GM18505 (cell line): ENCODE results near the gene ACTR8.
A peak's percentile ranks its signal among the peaks of the same experiment; 100 is the strongest.
"Not testable (repeated sequence)": the region's sequence is repeated elsewhere in the genome, so short reads cannot be mapped to it uniquely, and the experiment has no call there.

Source experiments
- ATAC-seq: cut with Tn5 transposase; IDR thresholded peaks from one replicate; pipeline ENCODE4 v1.9.1; 2021; ENCODE audit not compliant: unreplicated experiment
- POLR2A ChIP-seq: IDR thresholded peaks from 4 replicates; pipeline ENCODE4 v1.6.1; 2011; ENCODE audit warnings: borderline replicate concordance; ENCODE audit not compliant: insufficient read depth, insufficient read length; ENCODE audit errors: extremely low read depth

The ACTR8 gene, protein sequence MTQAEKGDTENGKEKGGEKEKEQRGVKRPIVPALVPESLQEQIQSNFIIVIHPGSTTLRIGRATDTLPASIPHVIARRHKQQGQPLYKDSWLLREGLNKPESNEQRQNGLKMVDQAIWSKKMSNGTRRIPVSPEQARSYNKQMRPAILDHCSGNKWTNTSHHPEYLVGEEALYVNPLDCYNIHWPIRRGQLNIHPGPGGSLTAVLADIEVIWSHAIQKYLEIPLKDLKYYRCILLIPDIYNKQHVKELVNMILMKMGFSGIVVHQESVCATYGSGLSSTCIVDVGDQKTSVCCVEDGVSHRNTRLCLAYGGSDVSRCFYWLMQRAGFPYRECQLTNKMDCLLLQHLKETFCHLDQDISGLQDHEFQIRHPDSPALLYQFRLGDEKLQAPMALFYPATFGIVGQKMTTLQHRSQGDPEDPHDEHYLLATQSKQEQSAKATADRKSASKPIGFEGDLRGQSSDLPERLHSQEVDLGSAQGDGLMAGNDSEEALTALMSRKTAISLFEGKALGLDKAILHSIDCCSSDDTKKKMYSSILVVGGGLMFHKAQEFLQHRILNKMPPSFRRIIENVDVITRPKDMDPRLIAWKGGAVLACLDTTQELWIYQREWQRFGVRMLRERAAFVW

DNA sequence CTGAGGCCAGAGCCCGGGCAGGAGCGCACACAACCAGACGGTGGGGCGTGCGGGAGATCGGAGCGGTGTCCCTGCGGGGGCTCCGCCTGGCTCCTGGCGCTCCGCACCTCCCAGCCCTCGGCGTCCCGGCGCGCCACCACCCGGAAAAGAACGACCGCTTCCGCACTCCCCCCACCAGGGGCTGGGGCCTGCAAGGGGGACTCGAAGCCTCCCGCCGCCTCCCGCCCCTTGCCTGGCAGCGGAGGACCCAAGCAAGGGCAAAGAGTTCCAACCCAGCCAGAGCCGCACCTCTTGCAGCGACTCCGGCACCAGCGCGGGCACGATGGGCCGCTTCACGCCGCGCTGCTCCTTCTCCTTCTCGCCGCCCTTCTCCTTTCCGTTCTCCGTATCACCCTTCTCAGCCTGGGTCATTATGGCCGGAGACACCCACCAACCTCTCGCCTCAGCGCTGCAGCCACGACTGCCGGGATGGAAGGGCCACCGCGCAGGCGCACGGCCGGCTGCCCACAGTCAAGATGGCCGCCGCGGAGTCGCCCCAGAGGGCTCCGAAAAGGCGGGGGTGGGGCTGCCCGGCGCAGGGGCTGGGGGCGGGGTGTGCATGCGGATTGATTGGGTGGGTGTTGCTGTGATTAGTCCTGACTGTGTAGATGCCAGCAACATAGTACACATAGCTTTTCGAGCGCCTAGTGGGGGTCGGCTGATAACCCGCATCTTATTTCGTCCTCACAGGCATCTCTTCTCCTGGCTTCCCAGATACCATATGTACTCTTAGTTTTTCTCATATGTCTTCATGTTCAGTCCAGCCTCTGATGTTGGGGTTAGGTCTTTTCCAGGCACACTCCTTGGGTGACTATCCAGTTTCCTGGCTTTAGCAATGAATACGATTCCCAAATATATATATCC, at the start of gene ACTR8:
ACTR8 (minus strand) TSS at position 462 of the 903 bp plus-strand sequence; CDS start at position 411, 51 bp downstream.
- peak; percentile 80 for ATAC-seq
- TF ChIP-seq POLR2A, result peak; percentile 94

DNA sequence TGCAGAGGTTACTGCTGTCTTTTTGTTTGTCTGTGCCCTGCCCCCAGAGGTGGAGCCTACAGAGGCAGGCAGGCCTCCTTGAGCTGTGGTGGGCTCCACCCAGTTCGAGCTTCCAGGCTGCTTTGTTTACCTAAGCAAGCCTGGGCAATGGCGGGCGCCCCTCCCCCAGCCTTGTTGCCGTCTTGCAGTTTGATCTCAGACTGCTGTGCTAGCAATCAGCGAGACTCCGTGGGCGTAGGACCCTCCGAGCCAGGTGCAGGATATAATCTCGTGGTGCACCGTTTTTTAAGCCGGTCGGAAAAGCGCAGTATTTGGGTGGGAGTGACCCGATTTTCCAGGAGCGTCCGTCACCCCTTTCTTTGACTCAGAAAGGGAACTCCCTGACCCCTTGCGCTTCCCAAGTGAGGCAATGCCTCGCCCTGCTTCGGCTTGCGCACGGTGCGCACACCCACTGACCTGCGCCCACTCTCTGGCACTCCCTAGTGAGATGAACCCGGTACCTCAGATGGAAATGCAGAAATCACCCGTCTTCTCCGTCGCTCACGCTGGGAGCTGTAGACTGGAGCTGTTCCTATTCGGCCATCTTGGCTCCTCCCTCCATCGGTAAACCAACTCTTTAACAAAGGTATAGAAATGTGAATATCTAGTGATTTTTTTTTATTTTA, 45.4 kb upstream of the ACTR8 start:
- ATAC-seq, result not testable (repeated sequence)

DNA sequence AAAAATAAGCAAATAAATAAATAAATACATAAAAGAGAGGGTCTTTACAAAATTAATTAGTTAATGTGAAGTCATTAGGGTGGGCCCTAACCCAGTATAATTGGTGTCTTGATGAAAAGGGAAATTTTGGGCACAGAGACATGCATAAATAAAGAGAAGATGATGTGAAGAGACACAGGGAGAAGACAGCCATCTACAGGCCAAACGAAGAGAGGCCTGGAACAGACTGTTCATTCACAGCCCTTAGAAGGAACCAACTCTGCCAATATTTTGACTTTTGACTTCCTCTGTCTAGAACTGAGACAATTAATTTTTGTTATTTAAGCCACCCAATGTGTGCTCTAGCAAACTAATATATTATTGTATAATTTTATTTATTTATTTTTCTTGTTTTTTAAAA, 39.3 kb upstream of the ACTR8 start:
- TF ChIP-seq POLR2A, result no peak
- ATAC-seq, result no peak

DNA sequence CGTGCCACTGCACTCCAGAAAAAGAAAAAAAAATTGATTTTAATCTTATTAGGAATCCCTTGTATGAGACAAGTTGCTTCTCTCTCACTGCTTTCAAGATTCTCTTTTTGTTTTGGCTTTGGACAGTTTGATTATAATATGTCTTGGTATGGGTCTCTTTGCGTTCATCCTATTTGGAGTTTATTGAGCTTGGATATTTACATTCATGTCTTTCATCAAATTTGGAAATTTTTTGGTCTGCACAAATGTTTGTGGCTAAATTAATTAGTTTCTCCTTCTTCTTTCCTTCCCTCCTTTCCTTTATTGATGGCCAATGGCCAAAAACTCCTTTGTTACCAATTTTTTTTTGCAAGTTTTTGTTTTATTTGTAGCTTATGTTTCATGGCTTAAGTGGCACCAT, 37.8 kb upstream of the ACTR8 start:
- ATAC-seq, result no peak

DNA sequence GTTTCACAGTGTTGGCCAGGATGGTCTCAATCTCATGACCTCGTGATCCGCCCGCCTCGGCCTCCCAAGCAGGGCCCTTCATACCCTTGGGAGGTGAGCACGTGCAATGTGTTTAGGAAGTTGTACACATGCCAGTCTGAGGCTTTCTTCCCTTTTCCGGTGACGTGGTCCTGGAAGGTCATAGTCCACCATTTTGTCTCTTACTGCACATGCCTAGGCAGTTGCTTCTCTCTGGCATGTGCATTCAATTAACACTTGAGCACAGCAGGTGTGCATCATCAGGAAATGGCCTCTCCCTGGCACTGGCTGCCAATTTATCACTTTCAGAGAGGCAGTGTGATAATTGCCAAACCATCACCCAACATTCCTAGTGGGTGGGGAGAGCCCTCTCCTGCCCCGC, 31.4 kb upstream of the ACTR8 start:
- no peak for ATAC-seq
- no peak for TF ChIP-seq POLR2A

More for the DNA sequence above, 37.8 kb upstream of the ACTR8 start:
- no peak for TF ChIP-seq POLR2A

- ATAC-seq, result no peak
- TF ChIP-seq POLR2A, result no peak
These were observed 20.8 kb upstream of the ACTR8 start for GRCh38 chr3:53902711-53903110.

DNA sequence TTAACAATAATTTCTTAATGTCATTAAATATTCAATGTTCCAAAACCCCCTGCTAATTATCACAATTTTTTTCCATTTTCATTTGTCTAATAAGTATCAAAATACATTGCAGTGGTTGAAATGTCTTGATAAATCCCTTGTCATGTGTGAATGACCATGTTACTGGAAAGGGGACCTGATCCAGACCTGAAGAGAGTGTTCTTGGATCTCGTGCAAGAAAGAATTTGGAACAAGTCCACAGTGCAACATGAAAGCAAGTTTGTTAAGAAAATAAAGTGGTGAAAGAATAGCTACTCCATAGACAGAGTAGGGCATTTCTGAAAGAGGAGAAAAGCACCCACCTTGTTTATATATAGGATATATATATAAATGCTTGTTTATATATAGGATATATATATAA, 20.1 kb upstream of the ACTR8 start:
- TF ChIP-seq POLR2A, result no peak
- no peak for ATAC-seq

DNA sequence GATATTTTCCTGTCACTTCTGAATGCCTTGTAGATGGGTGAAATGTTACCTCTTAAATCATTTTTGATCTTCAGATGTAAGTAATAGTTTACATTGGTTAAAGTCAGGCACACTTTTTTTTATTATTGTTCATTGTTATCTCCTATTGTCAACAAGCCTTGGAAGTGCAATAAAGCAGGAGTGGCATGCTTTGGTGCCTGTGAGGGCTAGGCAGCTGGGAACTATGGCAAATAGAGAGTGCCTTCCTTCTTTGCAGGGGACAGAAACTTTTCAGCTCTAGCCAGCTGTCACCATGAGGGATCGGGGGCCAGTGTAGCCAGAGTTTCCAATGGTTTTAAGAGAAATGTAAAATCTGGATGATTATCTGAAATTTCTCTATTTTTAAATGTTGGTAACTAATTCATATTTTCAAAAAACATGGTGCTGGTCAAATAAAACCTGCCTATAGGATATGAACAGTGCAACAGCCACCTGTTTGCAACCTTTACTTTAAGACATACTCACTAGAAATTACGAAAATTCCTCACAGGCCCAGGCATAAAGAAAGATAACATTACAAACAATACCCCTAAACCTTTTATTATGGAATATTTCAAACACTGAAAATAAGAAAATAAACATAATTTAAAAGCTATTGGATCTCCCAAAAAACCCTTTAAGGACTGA, 18.8 kb upstream of the ACTR8 start:
- no peak for ATAC-seq
- TF ChIP-seq POLR2A, result no peak

DNA sequence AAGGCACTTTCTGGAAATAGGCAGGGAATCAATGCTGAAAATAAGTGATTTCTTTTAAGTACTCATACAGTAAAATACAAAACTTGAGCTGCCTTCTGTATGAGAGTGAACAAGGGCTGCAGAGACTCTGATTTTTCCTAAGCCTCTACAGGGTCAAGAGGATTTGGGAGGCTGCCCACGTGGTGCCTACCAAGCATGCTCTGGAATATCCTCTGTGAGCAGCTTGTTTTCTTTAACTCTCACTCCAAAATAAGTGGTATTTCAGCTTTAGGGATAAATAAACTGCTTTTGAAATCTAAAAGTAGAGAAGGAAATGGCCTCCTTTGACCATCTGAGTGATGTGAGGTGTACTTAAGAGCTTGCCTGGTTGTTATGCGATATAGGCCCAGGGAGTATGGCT, 17.8 kb upstream of the ACTR8 start:
- ATAC-seq, result no peak
- TF ChIP-seq POLR2A, result no peak

- no peak for TF ChIP-seq POLR2A
- no peak for ATAC-seq
These were observed 10.3 kb upstream of the ACTR8 start for GRCh38 chr3:53892286-53892637.

- peak; percentile 93 for TF ChIP-seq POLR2A
- ATAC-seq, result peak; percentile 97
These were observed 9.7 kb upstream of the ACTR8 start, which contains the start of gene SELENOK for GRCh38 chr3:53891497-53892285. Gene SELENOK, minus strand, starts transcription at chr3:53891859.
